Skeletal muscle tissue (tissue), 4 donors: ENCODE results near the gene STARD7. TPM values are rescaled to one million over a fixed set of nuclear protein-coding genes. Genes with fewer than 3 reads are reported as not detected.

Experiments used
- H3K27ac ChIP-seq: one replicate; pipeline ENCODE4 v1.7.0; 2013; ENCODE audit warnings: mild to moderate bottlenecking, low read depth, low read length, inconsistent platforms
- H3K27me3 ChIP-seq, 3 donors: one replicate each; pipeline ENCODE4 v1.7.0; 2013; ENCODE audit warnings: low read length in 3 of 3; ENCODE audit not compliant: control insufficient read depth in 3 of 3, insufficient read depth in 3 of 3
- H3K36me3 ChIP-seq, 3 donors: one replicate each; pipeline ENCODE4 v1.7.0; 2013; ENCODE audit warnings: low read length in 3 of 3; ENCODE audit not compliant: control insufficient read depth in 3 of 3, insufficient read depth in 3 of 3
- H3K4me1 ChIP-seq, 3 donors: one replicate each; pipeline ENCODE4 v1.7.0; 2013; ENCODE audit warnings: low read length in 3 of 3, mild to moderate bottlenecking in 3 of 3; ENCODE audit not compliant: control insufficient read depth in 3 of 3, insufficient read depth in 3 of 3
- H3K4me3 ChIP-seq, 3 donors: one replicate each; pipeline ENCODE4 v1.7.0; 2013; ENCODE audit warnings: low read length in 3 of 3
- H3K9ac ChIP-seq, 3 donors: one replicate each; pipeline ENCODE4 v1.7.0; 2013; ENCODE audit warnings: low read length in 3 of 3, mild to moderate bottlenecking in 3 of 3, moderate library complexity in 2 of 3, low read depth in 1 of 3
- H3K9me3 ChIP-seq, 3 donors: one replicate each; pipeline ENCODE4 v1.7.0; 2013; ENCODE audit warnings: low read length in 3 of 3; ENCODE audit not compliant: control insufficient read depth in 3 of 3
- total RNA-seq: library from RNA; depleted of rRNA; stranded (reverse); fragments of >200 nt; gene quantifications from one replicate; pipeline ENCODE4 v1.2.3, GENCODE V29; 2014
- donor health status: Osteomylitis.

The STARD7 gene
- total RNA-seq, 1 donor from 2014 or later: 185 TPM

DNA sequence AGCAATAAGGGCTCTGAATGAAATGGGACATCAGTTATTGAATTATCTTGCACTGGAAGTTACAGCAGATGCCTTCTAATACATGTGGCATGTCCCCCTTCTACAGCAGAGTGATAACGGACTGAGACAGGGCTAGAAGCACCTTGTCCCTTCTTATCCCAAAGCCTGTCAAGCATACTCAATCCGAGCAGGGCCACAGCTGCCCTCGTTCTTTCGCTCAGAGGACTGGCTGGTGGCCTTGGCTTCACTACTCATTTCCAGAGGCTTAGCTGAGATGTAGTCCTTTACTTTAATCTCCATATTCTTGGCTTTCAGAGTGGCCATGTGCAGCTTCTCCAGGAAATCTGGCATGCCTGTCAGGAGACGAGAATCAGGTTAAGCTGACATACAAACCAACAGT lies 22.1 kb downstream of the STARD7 start:
- Histone ChIP-seq H3K36me3 (peaks cover 33 to 55% (median 50%) of the 10 kb centered on the region in 3 donors), H3K4me3 (no peak overlapping the region), H3K27ac (peak overlapping the region; percentile 49), H3K9me3 (no peaks in the 10 kb centered on the region), H3K9ac (peak overlapping the region in 2 of 3 donors; percentile 4 to 10), H3K27me3 (no peaks in the 10 kb centered on the region), H3K4me1 (peaks cover 20 to 35% (median 28%) of the 10 kb centered on the region in 3 donors)

DNA sequence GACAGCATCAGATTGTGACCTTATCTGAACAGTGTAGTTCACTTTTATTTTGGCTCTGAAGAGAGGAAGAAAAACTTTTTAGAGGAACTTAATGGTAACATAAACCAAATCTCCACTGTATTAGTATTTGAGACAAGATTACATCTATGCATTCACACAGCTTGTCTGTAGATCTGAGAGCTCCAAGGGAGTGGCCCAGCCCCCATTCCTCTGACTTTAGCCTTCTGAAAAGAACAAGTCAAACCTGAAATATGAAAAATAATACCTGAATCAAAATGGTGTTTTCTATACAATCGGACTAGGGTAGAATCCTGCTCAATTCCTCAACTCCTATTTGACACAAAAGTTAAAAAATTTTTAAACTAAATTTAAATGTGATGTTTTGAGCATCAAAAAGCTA lies 23.1 kb downstream of the STARD7 start:
- H3K4me3 ChIP-seq: no peak overlapping the region
- no peak overlapping the region for H3K27ac ChIP-seq
- H3K9ac ChIP-seq: no peak overlapping the region
- H3K36me3 ChIP-seq: peaks cover 28 to 44% (median 39%) of the 10 kb centered on the region in 3 donors
- H3K27me3 ChIP-seq: no peaks in the 10 kb centered on the region
- peaks cover 20 to 39% (median 28%) of the 10 kb centered on the region in 3 donors for H3K4me1 ChIP-seq
- no peaks in the 10 kb centered on the region for H3K9me3 ChIP-seq

DNA sequence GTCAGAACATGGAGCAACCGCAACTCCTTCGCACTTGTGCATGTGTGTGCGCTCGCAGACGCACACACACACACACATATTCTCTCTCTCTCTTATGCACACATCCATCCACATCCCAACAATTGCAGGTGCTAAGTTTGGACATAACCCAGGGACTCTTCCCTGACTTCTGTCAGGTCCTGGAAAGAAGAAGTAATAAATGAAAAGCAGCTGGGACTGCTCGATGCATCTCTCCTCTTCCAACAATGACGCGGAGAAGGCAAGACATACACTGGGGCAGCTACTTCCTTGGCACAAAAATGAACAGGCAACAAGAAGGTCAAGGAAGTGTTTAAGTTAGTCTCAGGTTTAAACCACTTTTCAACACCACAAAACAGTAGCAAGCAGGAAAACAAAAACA lies 23.6 kb downstream of the STARD7 start:
- Histone ChIP-seq H3K4me3 (no peak overlapping the region), H3K9ac (no peak overlapping the region), H3K36me3 (peaks cover 28 to 40% (median 39%) of the 10 kb centered on the region in 3 donors), H3K27me3 (no peaks in the 10 kb centered on the region), H3K9me3 (no peaks in the 10 kb centered on the region), H3K27ac (no peak overlapping the region), H3K4me1 (peaks cover 20 to 39% (median 28%) of the 10 kb centered on the region in 3 donors)

DNA sequence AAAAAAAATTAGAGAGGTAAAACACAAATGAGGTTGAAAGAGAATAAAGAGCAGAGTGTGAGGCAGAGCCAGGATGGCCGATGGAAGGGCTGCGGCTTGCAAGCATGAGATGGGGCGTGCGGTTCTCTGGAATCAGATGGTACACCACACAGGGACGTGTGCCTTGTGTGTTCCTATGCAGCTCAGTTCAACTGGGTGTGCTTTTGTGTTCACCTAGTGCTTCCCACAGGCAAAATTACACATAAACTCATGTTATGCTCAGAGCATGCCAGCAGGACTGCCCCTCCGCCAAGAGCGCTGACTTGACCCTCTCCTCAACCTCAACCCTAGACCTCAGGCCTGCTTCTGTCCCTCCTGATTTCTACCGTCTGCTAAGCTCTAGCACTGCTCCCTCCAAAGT lies 24.4 kb downstream of the STARD7 start:
- no peak overlapping the region for H3K4me3 ChIP-seq
- no peak overlapping the region for H3K27ac ChIP-seq
- peaks cover 20 to 39% (median 28%) of the 10 kb centered on the region in 3 donors for H3K4me1 ChIP-seq
- no peak overlapping the region for H3K9ac ChIP-seq
- H3K9me3 ChIP-seq: no peaks in the 10 kb centered on the region
- no peaks in the 10 kb centered on the region for H3K27me3 ChIP-seq
- H3K36me3 ChIP-seq: peaks cover 27 to 39% (median 35%) of the 10 kb centered on the region in 3 donors

DNA sequence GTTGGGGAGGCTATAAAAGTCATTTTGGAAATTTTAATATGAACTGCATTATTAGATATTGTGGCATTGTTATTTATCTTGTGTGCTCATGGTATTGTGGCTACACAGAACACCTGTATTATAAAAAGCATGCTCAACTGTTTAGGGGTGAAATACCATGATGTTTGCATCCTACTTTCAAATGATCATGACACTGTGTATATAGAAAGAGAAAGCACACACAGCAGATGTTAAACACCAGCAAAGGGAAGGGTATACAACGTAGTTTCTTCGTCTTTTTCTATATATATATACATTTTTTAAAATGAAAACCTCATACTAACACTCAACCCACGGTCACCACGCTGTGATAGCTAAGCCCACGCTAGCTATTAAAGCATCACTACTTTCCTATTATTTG lies 27.1 kb downstream of the STARD7 start:
- Histone ChIP-seq H3K4me1 (peaks cover 9 to 20% (median 16%) of the 10 kb centered on the region in 3 donors), H3K36me3 (peaks cover 20 to 25% (median 24%) of the 10 kb centered on the region in 3 donors), H3K4me3 (no peak overlapping the region), H3K9me3 (no peaks in the 10 kb centered on the region), H3K27me3 (no peaks in the 10 kb centered on the region), H3K9ac (no peak overlapping the region), H3K27ac (no peak overlapping the region)

DNA sequence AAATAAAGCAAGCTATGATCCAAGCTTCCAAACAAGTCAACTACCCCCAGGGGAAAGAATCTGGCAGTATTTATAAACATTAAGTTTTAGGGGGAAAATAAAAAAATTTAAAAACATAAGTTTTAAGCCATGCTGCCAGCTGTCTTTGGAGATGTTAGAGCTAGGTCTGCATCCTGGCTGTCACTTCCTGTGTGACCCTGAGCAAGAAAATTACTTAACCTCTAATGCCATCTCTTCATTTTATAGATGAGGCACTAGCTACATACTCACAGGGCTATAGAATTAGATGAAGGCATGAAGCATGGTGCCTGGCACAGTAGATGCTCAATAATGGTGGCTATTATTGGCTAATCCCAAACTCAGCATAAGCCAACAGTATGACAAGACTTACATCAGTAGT lies 28.1 kb downstream of the STARD7 start:
- no peak overlapping the region for H3K9ac ChIP-seq
- H3K9me3 ChIP-seq: no peaks in the 10 kb centered on the region
- H3K4me3 ChIP-seq: no peak overlapping the region
- H3K4me1 ChIP-seq: peaks cover 5 to 22% (median 6%) of the 10 kb centered on the region in 3 donors
- no peak overlapping the region for H3K27ac ChIP-seq
- H3K36me3 ChIP-seq: peaks cover 11 to 15% (median 15%) of the 10 kb centered on the region in 3 donors
- no peaks in the 10 kb centered on the region for H3K27me3 ChIP-seq

DNA sequence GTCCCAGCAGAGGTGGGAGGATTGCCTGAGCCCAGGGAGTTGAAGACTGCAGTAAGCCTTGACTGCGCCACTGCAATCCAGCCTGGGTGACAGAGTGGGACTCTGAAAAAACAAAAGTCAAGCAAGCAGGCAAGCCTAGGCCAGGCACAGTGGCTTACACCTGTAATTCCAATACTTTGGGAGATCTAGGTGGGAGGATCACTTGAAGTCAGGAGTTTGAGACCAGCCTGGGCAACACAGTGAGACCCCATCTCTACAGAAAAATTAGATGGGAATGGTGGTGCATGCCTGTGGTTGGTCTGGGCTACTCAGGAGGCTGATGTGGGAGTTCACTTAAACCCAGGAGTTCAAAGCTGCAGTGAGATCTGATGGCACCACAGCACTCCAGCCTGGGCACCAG lies 28.6 kb downstream of the STARD7 start:
- Histone ChIP-seq H3K4me1 (peaks cover 4 to 17% (median 5%) of the 10 kb centered on the region in 3 donors), H3K27ac (no peak overlapping the region), H3K4me3 (no peak overlapping the region), H3K9ac (no peak overlapping the region), H3K9me3 (no peaks in the 10 kb centered on the region), H3K36me3 (peaks cover 7 to 10% (median 10%) of the 10 kb centered on the region in 3 donors), H3K27me3 (no peaks in the 10 kb centered on the region)

DNA sequence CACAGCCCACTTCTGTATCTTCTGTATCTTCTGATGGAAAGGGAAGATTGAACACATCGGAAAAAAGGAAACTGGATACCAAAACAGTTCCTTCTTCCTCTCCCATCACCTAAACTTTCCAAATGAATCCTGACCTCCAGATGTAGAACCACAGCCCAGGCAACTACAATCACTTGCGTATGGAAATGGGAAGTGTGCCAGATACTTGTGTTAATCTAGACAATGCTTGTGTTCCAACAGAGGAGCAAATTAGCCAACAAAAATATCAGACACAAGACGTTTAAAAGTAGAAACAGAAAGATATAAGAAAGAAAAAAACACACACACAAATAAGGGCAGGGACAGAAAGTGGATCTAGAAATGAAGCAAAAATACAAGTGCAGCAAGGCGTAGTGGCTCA lies 32.0 kb downstream of the STARD7 start:
- H3K27ac ChIP-seq: no peak overlapping the region
- peaks cover 0 to 21% (median 15%) of the 10 kb centered on the region in 3 donors for H3K4me1 ChIP-seq
- H3K27me3 ChIP-seq: no peaks in the 10 kb centered on the region
- no peak overlapping the region for H3K9ac ChIP-seq
- no peak overlapping the region for H3K4me3 ChIP-seq
- H3K36me3 ChIP-seq: no peaks in the 10 kb centered on the region
- no peaks in the 10 kb centered on the region for H3K9me3 ChIP-seq

DNA sequence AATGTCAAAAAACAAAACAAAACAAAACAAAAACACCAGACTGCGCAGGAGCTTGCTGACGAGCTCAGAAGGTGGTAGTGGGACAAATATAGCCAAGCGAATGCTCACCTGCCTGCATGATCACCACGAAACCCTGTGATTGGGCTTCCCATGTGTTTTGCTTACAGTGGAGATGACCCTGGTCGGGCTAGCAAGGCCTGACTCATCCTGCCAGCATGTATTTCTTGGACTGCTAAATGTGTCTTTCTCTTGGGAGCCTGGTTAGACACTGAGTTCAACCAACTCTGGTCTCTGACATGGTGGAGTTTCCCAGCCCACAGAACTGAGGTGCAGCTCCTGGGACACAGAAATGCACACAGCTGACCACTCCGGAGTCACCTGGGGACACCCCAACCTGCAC lies 32.7 kb downstream of the STARD7 start:
- Histone ChIP-seq H3K27ac (peak overlapping the region; percentile 25), H3K4me3 (no peak overlapping the region), H3K9me3 (no peaks in the 10 kb centered on the region), H3K9ac (peak overlapping the region in 1 of 3 donors; percentile 16), H3K36me3 (no peaks in the 10 kb centered on the region), H3K27me3 (no peaks in the 10 kb centered on the region), H3K4me1 (peaks cover 0 to 20% (median 15%) of the 10 kb centered on the region in 3 donors)

DNA sequence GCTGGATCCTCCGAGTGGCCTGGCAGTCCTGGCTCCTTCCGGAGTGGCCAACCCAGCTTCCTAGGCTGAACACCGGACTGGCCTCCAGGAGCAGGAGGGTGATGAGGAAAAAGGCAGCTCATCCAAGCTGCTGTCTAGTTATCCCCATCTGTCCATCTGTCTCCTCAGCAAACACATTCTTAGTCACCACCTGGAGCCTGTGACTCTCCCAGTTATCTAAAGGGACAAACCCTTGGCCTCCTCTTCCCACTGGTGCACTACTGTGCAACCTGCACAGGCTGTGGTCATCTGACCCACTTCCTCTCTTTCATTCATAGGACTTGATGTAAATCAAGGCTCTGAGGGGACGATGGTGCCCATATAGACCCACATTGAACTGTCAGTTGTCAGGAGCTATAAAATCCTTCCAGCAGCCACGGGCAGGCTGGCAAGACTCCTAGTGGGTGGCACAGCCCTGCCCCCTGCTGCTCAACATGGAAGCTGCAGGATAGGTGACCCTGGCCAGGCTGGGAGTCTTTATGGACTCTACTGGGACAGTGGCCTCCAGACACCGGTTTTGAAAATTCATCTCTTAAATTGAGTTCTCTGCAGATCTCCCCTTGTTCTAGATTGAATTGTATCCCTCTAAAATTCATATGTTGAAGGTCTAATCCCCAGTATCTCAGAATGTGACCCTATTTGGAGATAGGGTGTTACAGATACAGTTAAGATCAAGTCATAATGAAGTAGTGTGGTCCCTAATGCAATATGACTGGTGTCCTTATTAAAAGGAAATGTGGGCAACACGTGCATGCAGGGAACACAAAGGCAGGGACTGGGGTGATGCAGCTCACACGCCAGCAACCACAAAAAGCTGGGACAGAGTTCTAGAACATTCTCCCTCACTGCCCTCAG lies 34.1 kb downstream of the STARD7 start:
- peaks cover 0 to 17% (median 15%) of the 10 kb centered on the region in 3 donors for H3K4me1 ChIP-seq
- no peak overlapping the region for H3K4me3 ChIP-seq
- H3K27ac ChIP-seq: no peak overlapping the region
- no peaks in the 10 kb centered on the region for H3K9me3 ChIP-seq
- H3K9ac ChIP-seq: peak overlapping the region in 1 of 3 donors; percentile 25
- no peaks in the 10 kb centered on the region for H3K36me3 ChIP-seq
- no peaks in the 10 kb centered on the region for H3K27me3 ChIP-seq
